HFFc6 (cell line): ENCODE measurements around the gene ZSCAN5A. TPM values are rescaled to one million over a fixed set of nuclear protein-coding genes. Genes with fewer than 3 reads are reported as not detected.
"Not testable (repeated sequence)": the region's sequence is repeated elsewhere in the genome, so short reads cannot be mapped to it uniquely, and the experiment has no call there.

ENCODE experiments used
- DNase-seq: peaks from one replicate; pipeline ENCODE4 v3.0.0-alpha.2; 2018
- H3K27ac Mint-ChIP-seq: 2 replicates; pipeline ENCODE4 v1.8.0; 2020; ENCODE audit warnings: mild to moderate bottlenecking, mixed read lengths
- H3K27me3 Mint-ChIP-seq: 2 replicates; pipeline ENCODE4 v1.8.0; 2021; ENCODE audit warnings: mild to moderate bottlenecking, moderate library complexity, mixed read lengths; ENCODE audit not compliant: insufficient read depth
- H3K36me3 Mint-ChIP-seq: 2 replicates; pipeline ENCODE4 v1.8.0; 2021; ENCODE audit warnings: low read depth, mixed read lengths
- H3K4me1 Mint-ChIP-seq: 2 replicates; pipeline ENCODE4 v1.8.0; 2020; ENCODE audit warnings: low read depth, mixed read lengths
- H3K4me3 Mint-ChIP-seq: 2 replicates; pipeline ENCODE4 v1.8.0; 2020; ENCODE audit warnings: mild to moderate bottlenecking, moderate library complexity, mixed read lengths
- H3K9me3 Mint-ChIP-seq: 2 replicates; pipeline ENCODE4 v1.8.0; 2020; ENCODE audit warnings: mild to moderate bottlenecking, mixed read lengths
- CTCF ChIP-seq: fragments of 200-600 bp; sonication (generic); IDR thresholded peaks from 2 replicates; pipeline ENCODE4 v1.5.0; 2021; ENCODE audit warnings: antibody characterized with exemption, mild to moderate bottlenecking
- total RNA-seq, 6 experiments: library from RNA; stranded (reverse); fragmentation: NEBNext Ultra II Directional; extraction: Animal tissue kit (Norgen Biotek cat#: 25700); gene quantifications; 2 replicates in 1 of 6; 3 replicates in 5 of 6; pipeline ENCODE4 v1.2.3, GENCODE V29; 2021

The ZSCAN5A gene
- total RNA-seq, 6 experiments from 2014 or later, result 5.0 to 6.8 (median 5.8) TPM

- peaks cover 13% of the 10 kb centered on the region for H3K9me3 Mint-ChIP-seq
- H3K27me3 Mint-ChIP-seq, result no peaks in the 10 kb centered on the region; the same call in 1 of the 2 replicates
- DNase-seq, result peak; percentile 28
- H3K4me1 Mint-ChIP-seq, result no peaks in the 10 kb centered on the region
- no peak overlapping the region for H3K4me3 Mint-ChIP-seq
- no peaks in the 10 kb centered on the region for H3K36me3 Mint-ChIP-seq
- H3K27ac Mint-ChIP-seq, result no peak overlapping the region
- TF ChIP-seq CTCF, result peak; percentile 89
Measured at GRCh38 chr19:56350416-56351045, 35.9 kb upstream of the ZSCAN5A start.

- Mint-ChIP-seq H3K27me3 (no peaks in the 10 kb centered on the region; the same call in 1 of the 2 replicates), H3K27ac (no peak overlapping the region), H3K4me3 (no peak overlapping the region), H3K9me3 (peaks cover 6% of the 10 kb centered on the region), H3K36me3 (no peaks in the 10 kb centered on the region), H3K4me1 (no peaks in the 10 kb centered on the region)
- no peak for DNase-seq
- peak; percentile 68 for TF ChIP-seq CTCF
Measured at GRCh38 chr19:56348289-56348877, 33.7 kb upstream of the ZSCAN5A start.

GRCh38 chr19:56347163-56347778, 32.6 kb upstream of the ZSCAN5A start:
- Mint-ChIP-seq H3K4me3 (no peak overlapping the region), H3K4me1 (no peaks in the 10 kb centered on the region), H3K36me3 (peaks cover 7% of the 10 kb centered on the region), H3K27ac (no peak overlapping the region), H3K9me3 (peaks cover 13% of the 10 kb centered on the region), H3K27me3 (peaks cover 3% of the 10 kb centered on the region)
- no peak for DNase-seq
- TF ChIP-seq CTCF, result no peak

GRCh38 chr19:56341948-56342347, 27.3 kb upstream of the ZSCAN5A start:
- DNase-seq, result no peak
- H3K4me3 Mint-ChIP-seq, result no peak overlapping the region
- H3K27ac Mint-ChIP-seq, result no peak overlapping the region
- no peaks in the 10 kb centered on the region for H3K4me1 Mint-ChIP-seq
- H3K27me3 Mint-ChIP-seq, result peaks cover 3% of the 10 kb centered on the region
- peaks cover 19% of the 10 kb centered on the region for H3K36me3 Mint-ChIP-seq
- H3K9me3 Mint-ChIP-seq, result peaks cover 36% of the 10 kb centered on the region
- TF ChIP-seq CTCF, result no peak

- not testable (repeated sequence) for H3K27me3 Mint-ChIP-seq, H3K4me1 Mint-ChIP-seq, DNase-seq, H3K4me3 Mint-ChIP-seq, H3K27ac Mint-ChIP-seq
- H3K36me3 Mint-ChIP-seq, result peaks cover 19% of the 10 kb centered on the region
- H3K9me3 Mint-ChIP-seq, result peaks cover 36% of the 10 kb centered on the region
Measured at GRCh38 chr19:56339031-56339430, 24.4 kb upstream of the ZSCAN5A start.

- H3K27ac Mint-ChIP-seq, result not testable (repeated sequence)
Measured at GRCh38 chr19:56337077-56337476, 22.4 kb upstream of the ZSCAN5A start.

GRCh38 chr19:56335371-56335770, 20.7 kb upstream of the ZSCAN5A start:
- not testable (repeated sequence) for H3K27me3 Mint-ChIP-seq, H3K36me3 Mint-ChIP-seq, H3K4me1 Mint-ChIP-seq, DNase-seq, H3K4me3 Mint-ChIP-seq, H3K9me3 Mint-ChIP-seq, H3K27ac Mint-ChIP-seq

More at GRCh38 chr19:56337077-56337476, 22.4 kb upstream of the ZSCAN5A start:
- not testable (repeated sequence) for DNase-seq, H3K4me1 Mint-ChIP-seq, H3K4me3 Mint-ChIP-seq, H3K27me3 Mint-ChIP-seq
- Mint-ChIP-seq H3K9me3 (peaks cover 21% of the 10 kb centered on the region), H3K36me3 (peaks cover 12% of the 10 kb centered on the region)
